Measurements from ENCODE around the gene A4GALT.
"Not testable (repeated sequence)": the region's sequence is repeated elsewhere in the genome, so short reads cannot be mapped to it uniquely, and the experiment has no call there.

Gene A4GALT

DNA sequence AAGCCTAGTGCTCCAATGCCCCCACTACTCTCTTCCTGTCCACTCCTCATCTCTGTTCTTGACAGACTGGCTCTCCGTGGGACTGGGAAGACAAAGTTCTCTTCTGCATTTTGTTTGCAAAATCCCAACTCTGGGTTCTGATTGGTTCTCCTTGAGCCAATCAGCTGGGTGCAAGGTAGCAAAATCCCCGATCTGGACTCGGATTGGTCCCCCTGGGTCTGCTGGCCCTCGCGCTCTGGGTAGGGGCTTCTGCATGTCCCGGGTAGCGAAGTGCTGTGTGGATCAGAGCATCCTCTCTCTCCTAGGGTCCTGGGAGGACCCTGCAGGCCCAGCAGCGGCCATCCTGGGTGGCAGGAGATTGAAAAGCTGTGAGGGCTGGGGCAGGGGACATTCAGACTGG lies 22.3 kb upstream of the A4GALT start:
- DNase-seq (ENCODE audit: low read depth) = no peak

DNA sequence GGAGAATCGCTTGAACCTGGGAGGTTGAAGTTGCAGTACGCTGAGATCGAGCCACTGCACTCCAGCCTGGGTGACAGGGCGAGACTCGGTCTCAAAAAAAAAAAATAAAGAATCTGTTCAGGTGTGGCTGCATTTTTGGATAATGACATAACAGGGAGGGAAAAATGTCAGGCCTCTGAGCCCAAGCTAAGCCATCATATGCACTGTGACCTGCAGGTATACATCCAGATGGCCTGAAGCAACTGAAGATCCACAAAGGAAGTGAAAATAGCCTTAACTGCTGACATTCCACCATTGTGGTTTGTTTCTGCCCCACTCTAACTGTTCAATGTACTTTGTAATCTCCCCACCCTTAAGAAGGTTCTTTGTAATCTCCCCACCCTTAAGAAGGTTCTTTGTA lies 19.6 kb upstream of the A4GALT start:
- DNase-seq (ENCODE audit: low read depth) = not testable (repeated sequence)

- DNase-seq (ENCODE audit: low read depth) = no peak
Observed at GRCh38 chr22:42734406-42734805, 13.7 kb upstream of the A4GALT start.

DNA sequence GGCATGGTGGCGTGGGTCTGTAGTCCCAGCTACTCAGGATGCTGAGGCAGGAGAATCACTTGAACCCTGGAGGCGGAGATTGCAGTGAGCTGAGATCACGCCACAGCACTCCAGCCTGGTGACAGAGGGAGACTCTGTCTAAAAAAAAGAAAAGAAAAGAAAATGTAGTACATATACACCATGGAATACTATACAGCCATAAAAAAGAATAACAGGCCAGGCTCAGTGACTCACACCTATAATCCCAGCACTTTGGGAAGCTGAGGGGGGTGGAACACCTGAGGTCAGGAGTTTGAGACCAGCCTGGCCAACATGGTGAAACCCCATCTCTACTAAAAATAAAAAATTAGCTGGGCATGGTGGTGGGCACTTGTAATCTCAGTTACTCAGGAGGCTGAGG lies 12.7 kb upstream of the A4GALT start:
- DNase-seq (ENCODE audit: low read depth) = not testable (repeated sequence)

DNA sequence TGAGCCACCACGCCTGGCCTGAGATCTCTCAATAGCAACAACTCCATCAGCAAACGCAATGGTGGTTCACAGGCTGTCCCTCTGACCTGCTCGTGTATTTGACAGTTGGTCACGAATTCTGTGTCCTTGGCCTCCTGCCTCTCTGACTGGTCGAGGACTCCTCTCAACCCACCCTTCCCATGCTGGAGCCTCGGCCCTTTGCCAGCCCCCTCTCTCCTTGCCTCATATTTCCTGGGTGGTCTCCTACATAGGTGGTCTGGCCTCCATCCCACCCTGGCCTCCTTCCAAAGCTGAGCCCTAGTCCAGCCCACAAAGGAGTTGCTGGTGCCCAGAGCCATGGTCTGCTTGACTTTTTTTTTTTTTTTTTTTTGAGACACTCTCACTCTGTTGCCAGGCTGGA lies 11.4 kb upstream of the A4GALT start:
- DNase-seq (ENCODE audit: low read depth) = no peak

- DNase-seq (ENCODE audit: low read depth) = no peak
Observed at GRCh38 chr22:42726811-42727210, 6.1 kb upstream of the A4GALT start.

GRCh38 chr22:42725606-42726355 lies 5.1 kb upstream of the A4GALT start:
- DNase-seq (ENCODE audit: low read depth) = no peak

- DNase-seq (ENCODE audit: low read depth) = no peak
Observed at GRCh38 chr22:42724062-42724461, 3.4 kb upstream of the A4GALT start.

- DNase-seq (ENCODE audit: low read depth) = no peak
Observed at GRCh38 chr22:42721045-42721434, 370 bp upstream of the A4GALT start.

GRCh38 chr22:42719656-42720262 lies 911 bp downstream of the A4GALT start:
- DNase-seq (ENCODE audit: low read depth) = no peak

DNA sequence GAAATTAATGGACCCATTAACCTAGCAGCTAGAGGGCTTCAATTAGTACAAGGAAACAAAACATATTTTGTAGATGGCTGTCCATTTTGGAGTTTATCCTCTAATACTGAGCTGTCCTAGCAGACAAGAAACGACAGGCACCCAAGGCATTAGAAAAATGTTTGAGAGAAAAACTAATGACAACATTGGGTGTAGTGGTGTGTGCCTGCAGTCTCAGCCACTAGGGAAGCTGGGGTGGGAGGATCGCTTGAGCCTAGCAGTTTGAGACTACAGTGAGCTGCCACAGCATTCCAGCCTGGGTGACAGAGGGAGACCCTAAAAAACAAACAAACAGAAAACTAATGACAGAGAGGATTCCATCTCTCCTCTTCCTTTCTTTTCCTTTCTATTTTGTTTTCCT lies 1.5 kb downstream of the A4GALT start:
- DNase-seq (ENCODE audit: low read depth) = no peak

DNA sequence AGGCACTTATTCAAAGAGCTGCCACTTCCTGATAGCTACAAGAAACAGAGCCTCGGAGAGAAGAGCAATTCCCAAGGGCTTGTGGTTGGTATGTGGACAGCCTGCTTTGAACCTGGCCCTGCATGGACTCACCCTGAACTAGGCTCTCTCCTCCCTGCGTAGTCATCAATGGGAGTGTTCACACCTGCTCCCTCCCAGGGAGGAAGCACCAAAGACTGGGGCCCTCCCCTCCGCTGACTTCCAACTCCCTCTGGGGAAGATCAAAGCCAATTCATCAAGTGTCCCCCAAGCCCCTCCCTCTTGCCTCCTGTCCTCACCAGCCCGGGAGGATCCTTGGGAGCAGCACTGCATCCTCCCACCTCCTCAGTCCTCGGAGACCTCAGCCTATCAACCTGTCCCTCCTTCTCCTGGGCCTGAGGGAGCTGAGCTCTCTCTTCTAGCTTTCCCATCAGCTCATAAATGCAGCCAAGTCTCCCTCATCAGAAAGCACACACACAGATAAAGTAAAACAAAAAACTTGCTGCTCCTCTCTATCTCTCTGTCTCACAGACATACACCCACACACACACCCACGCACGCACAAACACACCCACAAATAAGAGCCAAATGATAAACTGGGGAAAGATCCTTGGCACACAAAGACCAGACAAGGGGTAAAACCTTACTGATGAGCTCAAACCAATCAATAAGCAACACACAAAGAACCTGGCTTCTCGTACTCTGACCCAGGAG lies 3.3 kb downstream of the A4GALT start:
- no peak for DNase-seq (ENCODE audit: low read depth)

DNA sequence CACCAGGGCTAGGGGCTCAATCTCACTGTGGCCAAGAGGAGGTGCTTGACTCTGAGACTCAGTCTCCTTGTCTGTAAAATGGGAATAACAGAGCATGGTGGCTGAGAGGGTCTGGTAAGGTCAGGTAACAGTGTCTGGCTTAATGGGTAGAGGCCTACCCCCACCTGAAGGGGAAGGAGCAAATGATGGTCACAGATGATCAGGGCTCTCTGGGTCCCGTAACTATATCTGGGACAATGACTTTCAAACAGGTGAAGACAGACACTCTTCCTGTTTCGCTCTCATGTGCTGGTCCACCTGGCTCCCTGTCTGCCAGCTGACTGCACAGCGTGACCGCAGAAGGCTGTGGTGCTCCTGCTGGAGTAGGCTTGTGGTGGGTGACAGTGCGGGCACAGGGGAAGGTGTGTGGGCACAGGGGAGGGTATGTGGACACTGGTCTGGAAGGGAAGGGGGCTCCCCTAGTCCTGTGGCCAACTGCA lies 4.0 kb downstream of the A4GALT start:
- DNase-seq (ENCODE audit: low read depth) = no peak

DNA sequence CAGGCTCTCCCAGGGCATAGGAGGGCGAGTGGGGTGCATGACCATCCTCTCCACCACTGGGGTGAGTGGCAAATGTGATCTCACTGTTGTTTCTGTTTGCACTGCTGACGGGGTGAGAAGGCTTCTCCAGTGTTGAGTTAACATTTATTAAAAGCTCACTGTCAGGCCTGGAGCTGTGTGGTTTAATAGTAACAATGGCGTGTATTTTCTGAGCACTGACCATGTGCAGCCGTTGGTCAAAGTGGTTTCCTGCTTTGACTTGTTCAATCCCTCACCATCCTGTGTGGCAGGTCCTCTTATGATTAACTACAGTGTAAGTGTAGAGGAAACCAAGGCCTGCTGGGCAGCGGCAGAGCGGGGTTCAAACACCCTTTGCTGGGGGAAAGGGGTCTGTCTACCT lies 4.4 kb downstream of the A4GALT start:
- DNase-seq (ENCODE audit: low read depth) = no peak

- DNase-seq (ENCODE audit: low read depth) = no peak
Observed at GRCh38 chr22:42714768-42715390, 5.8 kb downstream of the A4GALT start.

DNA sequence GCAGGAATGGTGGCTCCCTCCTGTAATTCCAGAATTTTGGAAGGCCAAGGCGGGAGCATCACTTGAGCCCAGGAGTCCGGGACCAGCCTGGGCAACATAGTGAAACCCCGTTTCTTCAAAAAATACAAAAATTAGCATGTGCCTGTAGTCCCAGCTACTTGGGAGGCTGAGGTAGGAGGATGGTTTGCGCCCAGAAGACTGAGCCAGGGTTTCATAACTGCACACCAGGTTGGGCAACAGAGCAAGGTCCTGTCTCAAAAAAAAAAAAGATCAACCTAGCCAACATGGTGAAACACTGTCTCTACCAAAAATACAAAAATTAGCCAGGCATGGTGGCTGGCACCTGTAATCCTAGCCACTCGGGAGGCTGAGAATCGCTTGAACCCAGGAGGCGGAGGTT lies 6.4 kb downstream of the A4GALT start:
- DNase-seq (ENCODE audit: low read depth) = no peak

- no peak for DNase-seq (ENCODE audit: low read depth)
Observed at GRCh38 chr22:42711895-42712837, 8.5 kb downstream of the A4GALT start.

- no peak for DNase-seq (ENCODE audit: low read depth)
Observed at GRCh38 chr22:42711281-42711731, 9.4 kb downstream of the A4GALT start.

GRCh38 chr22:42708417-42708816 lies 12.3 kb downstream of the A4GALT start:
- no peak for DNase-seq (ENCODE audit: low read depth)

DNA sequence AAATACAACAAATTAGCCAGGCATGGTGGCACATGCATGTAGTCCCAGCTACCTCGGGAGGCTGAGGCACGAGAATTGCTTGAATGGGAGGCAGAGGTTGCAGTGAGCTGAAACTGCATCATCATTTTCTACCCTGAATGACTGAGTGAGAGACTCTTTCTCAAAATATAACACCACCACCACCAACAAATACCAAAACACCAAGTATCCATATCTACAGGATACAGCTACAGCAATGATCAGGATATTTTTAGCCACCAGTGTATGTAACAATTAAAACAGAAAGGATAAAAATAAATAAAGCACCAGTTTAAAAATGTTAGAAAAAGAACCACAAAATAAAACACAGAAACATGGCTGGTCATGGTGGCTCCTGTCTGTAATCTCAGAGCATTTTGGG lies 13.2 kb downstream of the A4GALT start:
- no peak for DNase-seq (ENCODE audit: low read depth)

GRCh38 chr22:42704896-42705295 lies 15.8 kb downstream of the A4GALT start:
- no peak for DNase-seq (ENCODE audit: low read depth)
